ENCODE measurements around the gene QSOX1. TPM values are rescaled to one million over a fixed set of nuclear protein-coding genes. Genes with fewer than 3 reads are reported as not detected.
A peak's percentile ranks its signal among the peaks of the same experiment; 100 is the strongest.

Gene QSOX1
- total RNA-seq, 1 donor from 2014 or later: 321 TPM

GRCh38 chr1:180144659-180145357, 9.9 kb upstream of the QSOX1 start:
- DNase-seq (ENCODE audit: extremely low read depth, low read depth, low spot score): no peak

GRCh38 chr1:180145446-180145845, 9.2 kb upstream of the QSOX1 start:
- no peak for DNase-seq (ENCODE audit: extremely low read depth, low read depth, low spot score)

DNA sequence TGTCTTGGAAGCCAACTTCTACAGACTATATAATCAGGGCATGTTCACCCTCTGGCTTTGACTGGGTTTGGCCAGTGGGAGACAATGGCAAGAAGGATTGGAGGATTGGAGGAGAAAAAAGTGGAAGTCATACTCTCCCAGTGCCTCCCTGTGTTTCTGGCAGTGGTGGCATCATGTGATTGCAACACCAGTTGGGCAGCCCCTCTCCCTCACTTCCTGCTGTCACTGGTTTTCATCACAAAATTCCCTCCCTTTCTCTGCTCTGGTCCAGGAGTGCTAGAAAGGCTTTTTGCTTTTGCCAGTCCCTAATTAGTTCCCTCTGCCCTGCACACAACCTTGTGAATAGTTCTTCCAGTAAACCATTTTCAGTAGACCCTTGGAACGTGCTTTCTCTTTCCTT, 3.7 kb upstream of the QSOX1 start:
- DNase-seq (ENCODE audit: extremely low read depth, low read depth, low spot score): no peak

- DNase-seq (ENCODE audit: extremely low read depth, low read depth, low spot score): peak; percentile 80
Measured at GRCh38 chr1:180151508-180151907, 3.2 kb upstream of the QSOX1 start.

- DNase-seq (ENCODE audit: extremely low read depth, low read depth, low spot score): no peak
Measured at GRCh38 chr1:180152588-180152987, 2.1 kb upstream of the QSOX1 start.

DNA sequence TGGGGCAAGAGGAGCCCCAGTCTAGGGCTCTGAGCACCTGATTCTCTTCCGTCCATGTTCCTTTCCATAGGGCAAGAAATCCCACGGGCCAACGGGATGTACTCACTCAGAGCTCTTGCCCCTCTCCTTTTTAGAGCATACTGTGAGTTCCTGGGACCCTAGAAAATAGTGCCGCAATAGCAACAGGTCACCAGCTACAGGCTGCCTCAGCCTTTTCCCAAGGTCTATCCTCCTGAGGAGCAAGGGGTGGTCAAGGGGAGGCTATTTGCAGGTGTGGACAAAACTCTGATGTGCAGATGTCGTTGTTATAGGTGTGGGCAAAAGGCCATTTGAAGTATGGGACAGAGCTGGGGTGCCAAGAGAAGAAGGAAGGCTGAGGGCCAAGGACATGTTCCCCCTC, 1.6 kb upstream of the QSOX1 start:
- no peak for DNase-seq (ENCODE audit: extremely low read depth, low read depth, low spot score)

DNA sequence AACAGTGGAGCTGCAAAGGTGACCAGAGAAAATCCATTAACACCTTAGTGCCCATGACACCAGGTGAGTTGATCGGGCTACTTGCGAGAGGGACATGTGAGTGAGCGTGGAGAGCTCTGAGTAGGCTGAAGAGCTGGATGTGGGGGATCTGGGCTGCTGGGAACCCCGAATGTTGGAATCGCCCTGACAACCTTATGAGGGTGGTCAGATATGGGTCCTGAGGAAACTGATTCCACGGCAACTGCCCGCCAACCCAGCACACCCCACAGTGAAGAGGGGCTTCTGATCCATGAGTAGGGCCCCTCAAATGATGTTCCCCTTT, 705 bp upstream of the QSOX1 start:
- no peak for DNase-seq (ENCODE audit: extremely low read depth, low read depth, low spot score)

DNA sequence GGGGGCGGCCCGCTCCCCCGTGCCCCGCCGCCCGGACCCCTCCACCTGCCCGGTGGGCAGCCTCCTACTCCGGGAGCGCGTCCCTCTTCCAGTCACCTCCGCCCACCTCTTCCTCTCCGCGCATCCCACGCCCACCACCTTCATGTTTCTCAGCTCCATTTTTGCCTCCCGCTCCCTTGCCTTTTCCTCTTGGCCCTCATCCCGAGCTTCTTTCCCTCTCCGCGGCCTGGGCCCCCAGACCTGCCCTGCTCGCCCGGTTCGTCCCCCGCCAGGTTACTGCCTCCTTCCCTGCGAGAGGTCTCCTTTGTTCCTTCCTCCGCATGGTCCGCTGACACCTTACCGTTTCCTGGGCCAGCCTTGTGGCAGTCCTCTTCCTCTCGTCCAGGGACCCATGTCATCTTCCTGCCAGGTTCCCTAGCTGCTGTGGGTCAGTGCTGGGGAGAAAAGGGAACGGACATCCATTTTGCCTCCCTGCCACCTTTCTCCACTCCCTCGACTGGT, 563 bp downstream of the QSOX1 start:
- DNase-seq (ENCODE audit: extremely low read depth, low read depth, low spot score): no peak

GRCh38 chr1:180156201-180156600, 1.5 kb downstream of the QSOX1 start:
- no peak for DNase-seq (ENCODE audit: extremely low read depth, low read depth, low spot score)

DNA sequence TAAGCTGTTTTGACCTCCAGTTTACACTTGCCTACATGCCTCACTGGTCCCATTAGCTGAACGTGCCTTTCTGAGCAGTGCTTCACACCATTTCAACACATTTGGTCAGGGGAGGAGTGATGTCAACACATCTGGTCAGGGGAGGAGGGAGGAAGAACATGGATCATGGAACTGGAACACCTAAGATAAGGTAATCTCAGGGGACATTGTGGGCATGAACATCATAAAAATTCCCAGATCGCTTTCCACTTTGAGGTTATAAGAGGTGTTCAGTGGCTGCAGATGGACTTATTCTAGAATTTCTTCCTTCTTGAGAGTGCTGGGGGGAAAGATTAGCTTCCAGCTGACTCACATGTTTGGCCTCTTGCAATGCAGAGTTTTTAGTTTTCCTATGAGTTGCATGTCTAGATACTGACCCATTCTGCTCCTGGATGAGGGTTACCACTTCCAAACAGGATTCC, 2.0 kb downstream of the QSOX1 start:
- DNase-seq (ENCODE audit: extremely low read depth, low read depth, low spot score): no peak

DNA sequence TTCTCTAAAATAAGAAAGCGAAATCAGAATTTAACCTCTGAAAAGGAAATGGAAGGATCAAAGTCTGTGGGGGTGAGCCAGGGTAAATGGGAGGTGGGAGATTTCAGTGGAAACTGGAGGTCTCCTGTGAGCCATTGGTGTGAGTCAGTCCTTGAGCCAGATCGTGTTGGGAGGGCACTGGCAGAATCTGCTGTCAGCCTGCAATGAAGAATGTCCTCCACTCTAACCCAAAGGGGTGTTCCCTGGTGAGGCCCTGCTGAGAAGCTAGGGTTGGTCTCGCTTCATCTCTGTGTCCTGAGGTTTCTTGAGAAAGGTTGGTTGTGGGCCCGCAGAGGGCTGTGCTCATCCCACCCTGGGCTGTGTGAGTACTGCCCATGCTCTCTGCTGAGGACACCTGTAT, 2.4 kb downstream of the QSOX1 start:
- DNase-seq (ENCODE audit: extremely low read depth, low read depth, low spot score): no peak

GRCh38 chr1:180157576-180158057, 2.9 kb downstream of the QSOX1 start:
- no peak for DNase-seq (ENCODE audit: extremely low read depth, low read depth, low spot score)

GRCh38 chr1:180158149-180159147, 3.8 kb downstream of the QSOX1 start:
- DNase-seq (ENCODE audit: extremely low read depth, low read depth, low spot score): no peak

GRCh38 chr1:180160357-180160756, 5.7 kb downstream of the QSOX1 start:
- no peak for DNase-seq (ENCODE audit: extremely low read depth, low read depth, low spot score)

DNA sequence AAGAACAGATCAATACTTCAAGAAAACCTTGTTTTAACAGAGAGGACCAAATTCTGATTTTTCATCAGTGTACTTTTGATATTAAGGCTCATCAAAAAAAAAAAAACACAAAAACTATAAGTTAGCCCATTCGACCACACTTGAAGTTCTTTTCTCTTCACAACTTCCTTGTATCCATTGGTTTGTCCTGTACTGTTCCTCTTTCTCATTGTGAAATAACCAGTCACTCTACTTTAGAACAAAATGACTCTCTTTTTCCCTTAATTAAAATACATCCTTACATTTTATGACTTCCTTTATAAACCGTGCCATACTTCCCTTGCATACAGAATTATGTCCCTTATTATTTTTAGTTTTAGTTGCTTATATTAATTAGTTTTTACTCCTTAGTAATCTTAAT, 8.4 kb downstream of the QSOX1 start:
- DNase-seq (ENCODE audit: extremely low read depth, low read depth, low spot score): no peak

DNA sequence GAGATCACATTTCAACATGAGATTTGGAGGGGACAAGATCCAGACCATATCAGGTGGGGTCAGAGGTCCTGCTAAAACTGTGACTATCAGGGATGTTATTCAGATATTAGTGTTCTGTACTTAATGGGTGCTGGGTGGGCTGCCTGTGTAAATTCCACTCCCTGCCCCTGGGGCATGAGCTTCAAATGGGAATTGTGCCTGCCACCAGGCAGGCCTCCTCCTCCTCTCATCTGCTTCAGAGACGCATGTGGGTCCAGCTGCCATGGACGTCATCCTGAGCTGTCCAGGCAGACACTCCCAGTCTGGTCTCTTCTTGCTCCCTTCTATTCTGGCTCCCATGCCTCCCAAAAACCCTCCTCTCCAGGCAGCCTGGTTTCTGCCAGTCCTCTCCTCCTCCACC, 10.4 kb downstream of the QSOX1 start:
- DNase-seq (ENCODE audit: extremely low read depth, low read depth, low spot score): no peak

GRCh38 chr1:180165509-180166435, 11.1 kb downstream of the QSOX1 start:
- no peak for DNase-seq (ENCODE audit: extremely low read depth, low read depth, low spot score)

DNA sequence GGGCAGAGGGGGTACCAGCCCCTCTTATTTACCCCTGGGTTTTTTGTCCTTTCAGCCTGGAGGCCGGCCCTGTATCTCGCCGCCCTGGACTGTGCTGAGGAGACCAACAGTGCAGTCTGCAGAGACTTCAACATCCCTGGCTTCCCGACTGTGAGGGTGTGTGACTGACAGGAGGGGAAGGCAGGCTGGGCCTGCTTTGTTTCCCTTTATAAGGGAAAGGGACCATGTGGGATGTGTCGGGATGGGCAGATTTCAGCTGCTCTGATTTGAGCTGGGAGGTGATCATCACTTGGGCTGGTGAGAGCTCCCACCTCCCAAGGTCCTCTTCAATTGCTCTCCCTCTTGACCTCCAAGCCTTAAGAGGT, 11.7 kb downstream of the QSOX1 start:
- no peak for DNase-seq (ENCODE audit: extremely low read depth, low read depth, low spot score)

GRCh38 chr1:180167021-180167701, 12.5 kb downstream of the QSOX1 start:
- no peak for DNase-seq (ENCODE audit: extremely low read depth, low read depth, low spot score)
